HG03354 (cell line): Measurements from ENCODE around the gene DCLRE1A.
"Not testable (repeated sequence)": the region's sequence is repeated elsewhere in the genome, so short reads cannot be mapped to it uniquely, and the experiment has no call there.

ENCODE experiments used
- ATAC-seq: cut with Tn5 transposase; IDR thresholded peaks from one replicate; pipeline ENCODE4 v1.9.1; 2021; ENCODE audit warnings: mild to moderate bottlenecking; ENCODE audit not compliant: unreplicated experiment, poor library complexity, severe bottlenecking

The DCLRE1A gene

DNA sequence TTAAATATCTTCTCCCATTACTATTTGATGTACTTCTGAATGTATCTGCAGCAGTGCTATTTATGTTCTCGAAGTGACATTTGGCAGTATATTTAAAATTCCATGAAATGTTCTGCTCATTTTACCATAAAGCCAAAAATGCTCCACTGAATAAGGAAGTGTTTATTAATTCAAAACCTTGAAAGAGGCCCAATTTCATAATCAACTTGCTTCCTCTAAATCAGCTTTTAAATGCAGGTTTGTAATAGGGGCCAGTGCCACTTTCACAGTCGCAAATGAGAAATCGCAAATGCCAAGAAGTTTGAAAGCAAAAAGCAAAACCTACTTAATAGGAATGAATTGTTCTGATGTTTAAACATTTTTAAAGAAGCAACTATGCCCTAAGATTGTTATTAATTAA lies 12.0 kb upstream of the DCLRE1A start:
- ATAC-seq, result no peak

- ATAC-seq, result peak; percentile 40
Measured at GRCh38 chr10:113859261-113859660, 5.4 kb upstream of the DCLRE1A start.

GRCh38 chr10:113858541-113858940 lies 4.7 kb upstream of the DCLRE1A start:
- ATAC-seq, result no peak

- no peak for ATAC-seq
Measured at GRCh38 chr10:113857210-113857609, 3.3 kb upstream of the DCLRE1A start.

GRCh38 chr10:113856563-113856962 lies 2.7 kb upstream of the DCLRE1A start:
- no peak for ATAC-seq

GRCh38 chr10:113854761-113855588 lies 1.1 kb upstream of the DCLRE1A start:
- peak; percentile 45 for ATAC-seq

- ATAC-seq, result no peak
Measured at GRCh38 chr10:113853578-113854012, 287 bp downstream of the DCLRE1A start.

- no peak for ATAC-seq
Measured at GRCh38 chr10:113849946-113850345, 3.9 kb downstream of the DCLRE1A start.

GRCh38 chr10:113849140-113849803 lies 4.6 kb downstream of the DCLRE1A start:
- ATAC-seq, result no peak

GRCh38 chr10:113846036-113846435 lies 7.8 kb downstream of the DCLRE1A start:
- ATAC-seq, result no peak

GRCh38 chr10:113843972-113844485 lies 9.9 kb downstream of the DCLRE1A start:
- no peak for ATAC-seq

GRCh38 chr10:113842171-113842570 lies 11.7 kb downstream of the DCLRE1A start:
- no peak for ATAC-seq

- not testable (repeated sequence) for ATAC-seq
Measured at GRCh38 chr10:113828567-113828966, 25.3 kb downstream of the DCLRE1A start.

- ATAC-seq, result no peak
Measured at GRCh38 chr10:113825791-113826190, 28.1 kb downstream of the DCLRE1A start.

DNA sequence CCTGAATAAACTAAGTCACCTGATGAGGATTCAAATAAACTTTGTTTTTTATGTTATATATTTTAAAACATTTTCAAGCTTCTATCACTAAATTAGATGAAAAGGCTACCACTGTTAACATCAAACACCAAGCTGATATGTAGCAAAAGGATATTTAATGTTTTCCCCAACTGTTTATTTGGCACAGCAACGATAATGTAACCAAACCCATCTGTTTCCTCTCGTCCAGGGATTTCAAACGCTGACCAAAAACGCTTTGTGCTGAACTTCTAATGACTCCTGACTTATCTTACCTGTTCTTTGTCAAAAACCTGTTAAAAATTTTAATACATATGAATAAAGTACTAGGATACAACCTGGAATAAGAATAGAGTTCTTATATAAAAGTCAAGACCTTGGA lies 30.5 kb downstream of the DCLRE1A start:
- ATAC-seq, result no peak

- no peak for ATAC-seq
Measured at GRCh38 chr10:113822174-113822573, 31.7 kb downstream of the DCLRE1A start.

- ATAC-seq, result not testable (repeated sequence)
Measured at GRCh38 chr10:113821306-113821705, 32.6 kb downstream of the DCLRE1A start.

DNA sequence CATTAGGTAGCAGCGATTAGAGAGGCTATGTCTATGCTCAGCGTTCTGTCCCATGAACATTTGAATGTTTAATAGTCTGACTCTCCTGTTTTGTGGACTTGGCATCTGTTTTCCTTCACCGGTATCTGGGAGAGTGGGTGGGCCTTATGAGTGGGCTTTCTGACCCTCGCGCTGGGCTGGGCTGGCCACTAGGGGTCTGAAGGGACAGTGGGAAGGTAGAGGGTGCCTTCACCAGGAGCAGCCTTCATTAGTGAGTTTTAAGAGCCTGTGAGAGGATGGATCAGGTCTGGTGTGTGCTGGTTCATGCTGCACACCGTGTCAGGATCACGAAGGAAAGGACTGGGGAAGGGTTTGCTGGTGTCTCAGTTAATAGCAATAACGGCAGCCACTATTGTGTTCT lies 33.4 kb downstream of the DCLRE1A start:
- ATAC-seq, result no peak

DNA sequence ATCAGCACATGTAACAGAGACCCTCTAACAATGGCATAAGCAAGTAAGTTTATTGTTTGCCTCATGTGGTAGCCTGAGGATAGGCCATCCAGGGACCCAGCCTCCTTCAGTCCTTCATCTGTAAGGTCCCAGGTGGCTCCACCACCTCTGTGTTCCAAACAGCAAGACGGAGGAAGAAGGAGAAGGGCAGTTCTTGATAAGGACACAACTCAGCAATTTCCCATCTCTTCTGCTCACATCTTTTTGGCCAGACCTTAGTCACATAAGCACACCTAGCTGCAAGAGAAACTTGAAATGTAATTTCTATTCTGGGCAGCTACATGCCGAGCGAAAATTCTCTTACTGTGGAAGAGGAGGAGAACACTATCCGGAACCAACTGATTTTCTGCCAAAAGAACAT lies 33.9 kb downstream of the DCLRE1A start:
- ATAC-seq, result no peak

DNA sequence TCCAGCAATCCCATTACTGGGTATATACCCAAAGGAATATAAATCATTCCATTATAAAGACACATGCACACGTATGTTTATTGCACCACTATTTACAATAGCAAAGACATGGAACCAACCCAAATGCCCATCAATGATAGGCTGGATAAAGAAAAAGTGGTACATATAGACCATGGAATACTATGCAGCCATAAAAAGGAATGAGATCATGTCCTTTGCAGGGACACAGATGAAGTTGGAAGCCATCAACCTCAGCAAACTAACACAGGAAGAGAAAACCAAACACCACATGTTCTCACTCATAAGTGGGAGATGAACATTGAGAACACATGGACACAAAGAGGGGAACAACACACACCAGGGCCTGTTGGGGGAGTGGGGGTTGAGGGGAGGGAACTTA lies 39.2 kb downstream of the DCLRE1A start:
- ATAC-seq, result not testable (repeated sequence)

DNA sequence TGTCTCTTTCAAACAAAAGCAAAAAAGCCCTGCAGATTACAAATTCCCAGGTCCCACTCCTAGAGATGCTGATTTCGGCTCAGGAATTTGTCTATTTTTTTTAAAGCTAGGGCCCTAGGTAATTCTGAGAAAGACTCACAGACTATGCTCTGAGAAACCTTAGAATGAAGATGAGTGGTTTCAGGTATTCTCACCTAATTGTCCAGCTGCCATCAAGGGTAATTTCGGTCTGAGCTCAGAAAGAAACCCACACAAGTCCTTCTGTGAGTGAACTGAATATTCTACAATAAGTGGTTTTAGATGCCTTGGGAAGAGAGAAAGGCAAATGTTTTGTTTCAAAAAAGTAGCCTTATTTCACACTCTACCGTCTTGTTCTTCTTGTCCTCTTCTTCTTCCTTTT lies 45.7 kb downstream of the DCLRE1A start:
- no peak for ATAC-seq
